HepG2 (cell line): ENCODE results near the gene GRIK5. TPM values are rescaled to one million over a fixed set of nuclear protein-coding genes. Genes with fewer than 3 reads are reported as not detected.
A peak's percentile ranks its signal among the peaks of the same experiment; 100 is the strongest.

ENCODE experiments used
- ASH2L ChIP-seq: fragments of 300-600, 200-600 bp; sonication (generic); IDR thresholded peaks from 2 replicates; pipeline ENCODE4 v1.7.0; 2017; ENCODE audit warnings: low read depth, mild to moderate bottlenecking, moderate library complexity, mixed read lengths, low read length; ENCODE audit not compliant: insufficient read length
- BRD4 ChIP-seq: sonication (generic); formaldehyde crosslinking; IDR thresholded peaks from 2 replicates; pipeline ENCODE4 v1.4.0; 2020; ENCODE audit warnings: missing genetic modification reagents
- FOXK2 ChIP-seq: fragments of 450-650 bp; IDR thresholded peaks from 2 replicates; pipeline ENCODE4 v1.6.1; 2016
- LCORL ChIP-seq, 2 experiments: fragments of 450-650 bp in 1 of 2; sonication (generic) in 1 of 2; formaldehyde crosslinking in 1 of 2; IDR thresholded peaks; 2 replicates each; pipeline versions ENCODE4 v1.5.0 to v1.6.1; 2017 to 2020; ENCODE audit warnings: antibody characterized with exemption in 1 of 2, missing genetic modification reagents in 1 of 2
- RBM22 ChIP-seq: fragments of 200-400 bp; formaldehyde crosslinking; optimal IDR thresholded peaks from 2 replicates; pipeline ENCODE3; 2017; ENCODE audit warnings: mild to moderate bottlenecking, low read length, moderate library complexity
- RFXAP ChIP-seq: sonication (generic); formaldehyde crosslinking; IDR thresholded peaks from 2 replicates; pipeline ENCODE4 v1.4.0; 2020; ENCODE audit warnings: missing genetic modification reagents, borderline replicate concordance
- SATB2 ChIP-seq: sonication (generic); formaldehyde crosslinking; IDR thresholded peaks from 2 replicates; pipeline ENCODE4 v1.5.0; 2020; ENCODE audit warnings: missing genetic modification reagents
- TP53 ChIP-seq: sonication (generic); formaldehyde crosslinking; conservative IDR thresholded peaks from 2 replicates; pipeline ENCODE4 v1.4.0; 2020; ENCODE audit warnings: missing genetic modification reagents
- ZNF232 ChIP-seq: sonication (generic); formaldehyde crosslinking; IDR thresholded peaks from 2 replicates; pipeline ENCODE4 v1.4.0; 2020; ENCODE audit warnings: missing genetic modification reagents, borderline replicate concordance
- polyA plus RNA-seq, 8 experiments: library from polyadenylated mRNA; depleted of rRNA in 3 of 8; stranded (reverse) in 7 of 8; unstranded in 1 of 8; fragments of >200 nt; fragmentation: Illumina TruSeq in 4 of 8; extraction: Trizol in 4 of 8; gene quantifications; 2 replicates each; pipeline versions ENCODE4 v1.2.1 to v1.2.3, GENCODE V29; 2011 to 2016; ENCODE audit warnings: low read depth in 4 of 8, missing spikeins in 1 of 8, mixed read lengths in 1 of 8; ENCODE audit not compliant: insufficient read depth in 1 of 8
- total RNA-seq, 5 experiments: library from RNA; depleted of rRNA; stranded (reverse); fragments of >200 nt; fragmentation: Illumina TruSeq; extraction: Trizol; gene quantifications; 2 replicates each; pipeline ENCODE4 v1.2.3, GENCODE V29; 2016; ENCODE audit warnings: low read depth in 1 of 5
- TF ChIP-seq, protein P1 (sequence below): sonication (generic); formaldehyde crosslinking; IDR thresholded peaks from 2 replicates; pipeline ENCODE4 v1.5.0; 2020; ENCODE audit warnings: missing genetic modification reagents
- TF ChIP-seq, protein P2 (sequence below): sonication (generic); formaldehyde crosslinking; IDR thresholded peaks from 2 replicates; pipeline ENCODE4 v1.4.0; 2020; ENCODE audit warnings: missing genetic modification reagents
- TF ChIP-seq, protein P3 (sequence below): IDR thresholded peaks from 2 replicates; pipeline ENCODE4 v1.6.1; 2018; ENCODE audit warnings: missing genetic modification reagents
- TF ChIP-seq, protein P4 (sequence below), 2 experiments: IDR thresholded peaks; 2 replicates each; pipeline ENCODE4 v1.6.1; 2011 to 2012; ENCODE audit warnings: low read length in 2 of 2, borderline replicate concordance in 1 of 2, low read depth in 1 of 2, mild to moderate bottlenecking in 1 of 2, moderate library complexity in 1 of 2
- TF ChIP-seq, protein P5 (sequence below): sonication (generic); formaldehyde crosslinking; IDR thresholded peaks from 2 replicates; pipeline ENCODE4 v1.4.0; 2020; ENCODE audit warnings: missing genetic modification reagents, borderline replicate concordance

GRIK5 gene
- total and polyA plus RNA-seq, 2 of the 13 experiments (the other 11 are each of a cell fraction or from before 2014, with no cell fraction given): not detected

DNA sequence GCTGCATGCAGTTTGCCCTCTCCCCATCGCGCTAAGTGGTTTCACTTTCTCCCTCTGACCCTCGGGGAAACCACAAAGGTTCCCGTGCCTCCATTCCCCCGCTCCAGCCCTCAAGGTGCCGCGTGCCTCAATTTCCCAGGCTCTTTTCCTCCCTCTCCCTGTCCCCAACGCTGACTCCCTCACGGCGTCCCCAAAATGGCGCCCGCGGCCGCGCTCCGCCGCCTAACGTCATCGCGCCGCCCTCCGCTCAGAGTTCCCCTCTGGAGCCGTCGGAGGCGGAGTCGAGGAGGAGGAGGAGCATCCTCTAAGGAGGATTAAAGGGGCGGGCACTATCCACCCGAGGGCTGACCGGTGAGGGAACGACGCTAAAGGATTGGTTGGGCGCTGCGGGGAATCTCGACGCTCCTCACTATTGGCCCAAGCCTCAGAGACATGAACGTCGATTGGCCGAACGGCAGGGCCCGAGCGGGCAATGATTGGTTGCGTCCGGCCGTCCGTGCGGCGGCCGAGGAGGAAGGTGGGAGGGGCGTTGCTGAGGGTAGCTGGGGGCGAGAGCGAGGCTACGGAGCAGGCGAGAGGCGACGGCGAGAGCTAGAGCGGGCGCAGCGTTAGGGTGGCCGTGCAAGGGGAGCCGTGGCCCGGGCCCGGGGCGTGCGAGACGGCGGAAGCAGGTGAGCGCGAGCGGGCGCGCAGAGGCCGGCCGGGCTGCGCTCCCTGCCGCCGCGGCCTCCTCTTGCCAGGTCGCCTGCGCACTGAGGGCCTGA, 5.8 kb upstream of the GRIK5 start, which contains the start of gene ZNF574 (continued):
- TF ChIP-seq SATB2 (CRISPR knock-in tag): no peak
- TF ChIP-seq, protein P1, sequence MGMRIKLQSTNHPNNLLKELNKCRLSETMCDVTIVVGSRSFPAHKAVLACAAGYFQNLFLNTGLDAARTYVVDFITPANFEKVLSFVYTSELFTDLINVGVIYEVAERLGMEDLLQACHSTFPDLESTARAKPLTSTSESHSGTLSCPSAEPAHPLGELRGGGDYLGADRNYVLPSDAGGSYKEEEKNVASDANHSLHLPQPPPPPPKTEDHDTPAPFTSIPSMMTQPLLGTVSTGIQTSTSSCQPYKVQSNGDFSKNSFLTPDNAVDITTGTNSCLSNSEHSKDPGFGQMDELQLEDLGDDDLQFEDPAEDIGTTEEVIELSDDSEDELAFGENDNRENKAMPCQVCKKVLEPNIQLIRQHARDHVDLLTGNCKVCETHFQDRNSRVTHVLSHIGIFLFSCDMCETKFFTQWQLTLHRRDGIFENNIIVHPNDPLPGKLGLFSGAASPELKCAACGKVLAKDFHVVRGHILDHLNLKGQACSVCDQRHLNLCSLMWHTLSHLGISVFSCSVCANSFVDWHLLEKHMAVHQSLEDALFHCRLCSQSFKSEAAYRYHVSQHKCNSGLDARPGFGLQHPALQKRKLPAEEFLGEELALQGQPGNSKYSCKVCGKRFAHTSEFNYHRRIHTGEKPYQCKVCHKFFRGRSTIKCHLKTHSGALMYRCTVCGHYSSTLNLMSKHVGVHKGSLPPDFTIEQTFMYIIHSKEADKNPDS (CRISPR knock-in tag): no peak
- TF ChIP-seq RBM22: no peak
- TF ChIP-seq, protein P2, sequence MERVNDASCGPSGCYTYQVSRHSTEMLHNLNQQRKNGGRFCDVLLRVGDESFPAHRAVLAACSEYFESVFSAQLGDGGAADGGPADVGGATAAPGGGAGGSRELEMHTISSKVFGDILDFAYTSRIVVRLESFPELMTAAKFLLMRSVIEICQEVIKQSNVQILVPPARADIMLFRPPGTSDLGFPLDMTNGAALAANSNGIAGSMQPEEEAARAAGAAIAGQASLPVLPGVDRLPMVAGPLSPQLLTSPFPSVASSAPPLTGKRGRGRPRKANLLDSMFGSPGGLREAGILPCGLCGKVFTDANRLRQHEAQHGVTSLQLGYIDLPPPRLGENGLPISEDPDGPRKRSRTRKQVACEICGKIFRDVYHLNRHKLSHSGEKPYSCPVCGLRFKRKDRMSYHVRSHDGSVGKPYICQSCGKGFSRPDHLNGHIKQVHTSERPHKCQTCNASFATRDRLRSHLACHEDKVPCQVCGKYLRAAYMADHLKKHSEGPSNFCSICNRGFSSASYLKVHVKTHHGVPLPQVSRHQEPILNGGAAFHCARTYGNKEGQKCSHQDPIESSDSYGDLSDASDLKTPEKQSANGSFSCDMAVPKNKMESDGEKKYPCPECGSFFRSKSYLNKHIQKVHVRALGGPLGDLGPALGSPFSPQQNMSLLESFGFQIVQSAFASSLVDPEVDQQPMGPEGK (CRISPR knock-in tag): peak; percentile 60
- TF ChIP-seq, protein P3, sequence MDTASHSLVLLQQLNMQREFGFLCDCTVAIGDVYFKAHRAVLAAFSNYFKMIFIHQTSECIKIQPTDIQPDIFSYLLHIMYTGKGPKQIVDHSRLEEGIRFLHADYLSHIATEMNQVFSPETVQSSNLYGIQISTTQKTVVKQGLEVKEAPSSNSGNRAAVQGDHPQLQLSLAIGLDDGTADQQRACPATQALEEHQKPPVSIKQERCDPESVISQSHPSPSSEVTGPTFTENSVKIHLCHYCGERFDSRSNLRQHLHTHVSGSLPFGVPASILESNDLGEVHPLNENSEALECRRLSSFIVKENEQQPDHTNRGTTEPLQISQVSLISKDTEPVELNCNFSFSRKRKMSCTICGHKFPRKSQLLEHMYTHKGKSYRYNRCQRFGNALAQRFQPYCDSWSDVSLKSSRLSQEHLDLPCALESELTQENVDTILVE: no peak
- no peak for TF ChIP-seq FOXK2
- TF ChIP-seq TP53 (CRISPR knock-in tag): no peak
- TF ChIP-seq, protein P4, sequence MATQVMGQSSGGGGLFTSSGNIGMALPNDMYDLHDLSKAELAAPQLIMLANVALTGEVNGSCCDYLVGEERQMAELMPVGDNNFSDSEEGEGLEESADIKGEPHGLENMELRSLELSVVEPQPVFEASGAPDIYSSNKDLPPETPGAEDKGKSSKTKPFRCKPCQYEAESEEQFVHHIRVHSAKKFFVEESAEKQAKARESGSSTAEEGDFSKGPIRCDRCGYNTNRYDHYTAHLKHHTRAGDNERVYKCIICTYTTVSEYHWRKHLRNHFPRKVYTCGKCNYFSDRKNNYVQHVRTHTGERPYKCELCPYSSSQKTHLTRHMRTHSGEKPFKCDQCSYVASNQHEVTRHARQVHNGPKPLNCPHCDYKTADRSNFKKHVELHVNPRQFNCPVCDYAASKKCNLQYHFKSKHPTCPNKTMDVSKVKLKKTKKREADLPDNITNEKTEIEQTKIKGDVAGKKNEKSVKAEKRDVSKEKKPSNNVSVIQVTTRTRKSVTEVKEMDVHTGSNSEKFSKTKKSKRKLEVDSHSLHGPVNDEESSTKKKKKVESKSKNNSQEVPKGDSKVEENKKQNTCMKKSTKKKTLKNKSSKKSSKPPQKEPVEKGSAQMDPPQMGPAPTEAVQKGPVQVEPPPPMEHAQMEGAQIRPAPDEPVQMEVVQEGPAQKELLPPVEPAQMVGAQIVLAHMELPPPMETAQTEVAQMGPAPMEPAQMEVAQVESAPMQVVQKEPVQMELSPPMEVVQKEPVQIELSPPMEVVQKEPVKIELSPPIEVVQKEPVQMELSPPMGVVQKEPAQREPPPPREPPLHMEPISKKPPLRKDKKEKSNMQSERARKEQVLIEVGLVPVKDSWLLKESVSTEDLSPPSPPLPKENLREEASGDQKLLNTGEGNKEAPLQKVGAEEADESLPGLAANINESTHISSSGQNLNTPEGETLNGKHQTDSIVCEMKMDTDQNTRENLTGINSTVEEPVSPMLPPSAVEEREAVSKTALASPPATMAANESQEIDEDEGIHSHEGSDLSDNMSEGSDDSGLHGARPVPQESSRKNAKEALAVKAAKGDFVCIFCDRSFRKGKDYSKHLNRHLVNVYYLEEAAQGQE (IDR thresholded peaks at IDR 0.05; ENCODE audit: borderline replicate concordance in 1 of 2, low read depth in 1 of 2, low read length in 2 of 2): 0 out of 4 replicates have a peak, but pooled peaks of 1 of the 2 experiments have one; percentile 25
- TF ChIP-seq BRD4 (CRISPR knock-in tag): peak; percentile 75; the same call in 1 of the 2 replicates
- peak; percentile 98 for TF ChIP-seq RFXAP (CRISPR knock-in tag)
- TF ChIP-seq, protein P5, sequence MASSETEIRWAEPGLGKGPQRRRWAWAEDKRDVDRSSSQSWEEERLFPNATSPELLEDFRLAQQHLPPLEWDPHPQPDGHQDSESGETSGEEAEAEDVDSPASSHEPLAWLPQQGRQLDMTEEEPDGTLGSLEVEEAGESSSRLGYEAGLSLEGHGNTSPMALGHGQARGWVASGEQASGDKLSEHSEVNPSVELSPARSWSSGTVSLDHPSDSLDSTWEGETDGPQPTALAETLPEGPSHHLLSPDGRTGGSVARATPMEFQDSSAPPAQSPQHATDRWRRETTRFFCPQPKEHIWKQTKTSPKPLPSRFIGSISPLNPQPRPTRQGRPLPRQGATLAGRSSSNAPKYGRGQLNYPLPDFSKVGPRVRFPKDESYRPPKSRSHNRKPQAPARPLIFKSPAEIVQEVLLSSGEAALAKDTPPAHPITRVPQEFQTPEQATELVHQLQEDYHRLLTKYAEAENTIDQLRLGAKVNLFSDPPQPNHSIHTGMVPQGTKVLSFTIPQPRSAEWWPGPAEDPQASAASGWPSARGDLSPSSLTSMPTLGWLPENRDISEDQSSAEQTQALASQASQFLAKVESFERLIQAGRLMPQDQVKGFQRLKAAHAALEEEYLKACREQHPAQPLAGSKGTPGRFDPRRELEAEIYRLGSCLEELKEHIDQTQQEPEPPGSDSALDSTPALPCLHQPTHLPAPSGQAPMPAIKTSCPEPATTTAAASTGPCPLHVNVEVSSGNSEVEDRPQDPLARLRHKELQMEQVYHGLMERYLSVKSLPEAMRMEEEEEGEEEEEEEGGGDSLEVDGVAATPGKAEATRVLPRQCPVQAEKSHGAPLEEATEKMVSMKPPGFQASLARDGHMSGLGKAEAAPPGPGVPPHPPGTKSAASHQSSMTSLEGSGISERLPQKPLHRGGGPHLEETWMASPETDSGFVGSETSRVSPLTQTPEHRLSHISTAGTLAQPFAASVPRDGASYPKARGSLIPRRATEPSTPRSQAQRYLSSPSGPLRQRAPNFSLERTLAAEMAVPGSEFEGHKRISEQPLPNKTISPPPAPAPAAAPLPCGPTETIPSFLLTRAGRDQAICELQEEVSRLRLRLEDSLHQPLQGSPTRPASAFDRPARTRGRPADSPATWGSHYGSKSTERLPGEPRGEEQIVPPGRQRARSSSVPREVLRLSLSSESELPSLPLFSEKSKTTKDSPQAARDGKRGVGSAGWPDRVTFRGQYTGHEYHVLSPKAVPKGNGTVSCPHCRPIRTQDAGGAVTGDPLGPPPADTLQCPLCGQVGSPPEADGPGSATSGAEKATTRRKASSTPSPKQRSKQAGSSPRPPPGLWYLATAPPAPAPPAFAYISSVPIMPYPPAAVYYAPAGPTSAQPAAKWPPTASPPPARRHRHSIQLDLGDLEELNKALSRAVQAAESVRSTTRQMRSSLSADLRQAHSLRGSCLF: no peak
- peak; percentile 61 for TF ChIP-seq ASH2L
- TF ChIP-seq LCORL (IDR thresholded peaks at IDR 0.05): no peak; the same call in 1 of the 2 replicates
- no peak for TF ChIP-seq LCORL (CRISPR knock-in tag; IDR thresholded peaks at IDR 0.05)
- no peak for TF ChIP-seq ZNF232 (CRISPR knock-in tag)
